PFSK-1 (cell line): ENCODE data around the gene GGT7.

Experiments used
- POLR2AphosphoS5 ChIP-seq: IDR thresholded peaks from 2 replicates; pipeline ENCODE4 v1.6.1; 2012; ENCODE audit warnings: low read depth, mild to moderate bottlenecking, control low read depth, low read length, moderate library complexity
- SIN3A ChIP-seq: IDR thresholded peaks from 2 replicates; pipeline ENCODE4 v1.6.1; 2012; ENCODE audit warnings: mild to moderate bottlenecking, low read length, moderate library complexity, borderline replicate concordance; ENCODE audit not compliant: insufficient read depth
- TAF1 ChIP-seq: IDR thresholded peaks from 2 replicates; pipeline ENCODE4 v1.6.1; 2012; ENCODE audit warnings: low read length, control low read depth, borderline replicate concordance; ENCODE audit not compliant: insufficient read depth
- TF ChIP-seq, protein P1 (sequence below), 2 experiments: IDR thresholded peaks; 2 replicates each; pipeline versions ENCODE4 v1.6.1 to v1.8.0; 2011 to 2012; ENCODE audit warnings: low read depth in 2 of 2, low read length in 2 of 2, control low read depth in 1 of 2, inconsistent platforms in 1 of 2, mild to moderate bottlenecking in 1 of 2, moderate library complexity in 1 of 2; ENCODE audit not compliant: insufficient read depth in 1 of 2

DNA sequence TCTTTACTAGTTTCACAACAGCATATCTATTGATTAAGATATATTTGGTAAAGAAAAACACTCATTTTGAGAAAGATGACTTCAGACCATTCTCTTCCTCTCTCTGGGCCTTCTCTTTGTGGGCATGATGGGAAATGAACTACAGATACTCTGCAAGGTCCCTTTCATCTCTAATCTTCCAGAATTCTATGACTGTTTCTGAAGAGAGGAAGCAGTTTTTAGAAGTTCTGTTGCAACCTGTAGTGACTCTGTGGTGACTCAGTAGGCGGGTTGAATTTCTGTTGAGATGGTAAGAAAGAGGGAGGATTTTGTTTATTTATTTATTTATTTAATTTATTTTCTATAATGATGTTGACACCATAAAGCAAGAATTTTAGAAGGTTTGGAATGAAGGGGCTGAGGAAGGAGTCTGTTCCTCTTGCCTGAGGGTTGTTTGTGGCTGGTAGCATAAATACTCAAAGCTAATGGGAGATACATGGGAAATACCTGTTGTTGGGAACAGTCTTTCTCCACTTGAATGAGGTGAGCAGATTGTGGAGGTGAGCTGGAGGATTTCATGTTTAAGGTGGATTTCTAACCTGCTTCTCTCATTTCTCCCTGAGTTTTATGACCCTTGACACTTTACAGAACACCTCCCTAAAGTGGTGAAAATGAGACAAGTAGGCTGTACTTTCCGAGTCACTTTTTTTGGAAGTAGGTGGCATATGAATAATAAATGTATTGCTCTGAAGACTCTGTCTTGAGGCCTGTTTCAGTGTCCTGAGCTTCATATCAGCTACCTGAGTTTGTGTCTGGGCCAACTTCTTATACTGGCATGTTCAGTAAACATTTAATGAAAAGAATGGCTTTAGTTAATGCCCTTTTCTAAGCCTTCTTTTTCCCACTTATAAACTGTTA lies 18.8 kb upstream of the GGT7 start:
- TF ChIP-seq SIN3A (no peak), TAF1 (no peak), POLR2AphosphoS5 (no peak)
- TF ChIP-seq, protein P1, sequence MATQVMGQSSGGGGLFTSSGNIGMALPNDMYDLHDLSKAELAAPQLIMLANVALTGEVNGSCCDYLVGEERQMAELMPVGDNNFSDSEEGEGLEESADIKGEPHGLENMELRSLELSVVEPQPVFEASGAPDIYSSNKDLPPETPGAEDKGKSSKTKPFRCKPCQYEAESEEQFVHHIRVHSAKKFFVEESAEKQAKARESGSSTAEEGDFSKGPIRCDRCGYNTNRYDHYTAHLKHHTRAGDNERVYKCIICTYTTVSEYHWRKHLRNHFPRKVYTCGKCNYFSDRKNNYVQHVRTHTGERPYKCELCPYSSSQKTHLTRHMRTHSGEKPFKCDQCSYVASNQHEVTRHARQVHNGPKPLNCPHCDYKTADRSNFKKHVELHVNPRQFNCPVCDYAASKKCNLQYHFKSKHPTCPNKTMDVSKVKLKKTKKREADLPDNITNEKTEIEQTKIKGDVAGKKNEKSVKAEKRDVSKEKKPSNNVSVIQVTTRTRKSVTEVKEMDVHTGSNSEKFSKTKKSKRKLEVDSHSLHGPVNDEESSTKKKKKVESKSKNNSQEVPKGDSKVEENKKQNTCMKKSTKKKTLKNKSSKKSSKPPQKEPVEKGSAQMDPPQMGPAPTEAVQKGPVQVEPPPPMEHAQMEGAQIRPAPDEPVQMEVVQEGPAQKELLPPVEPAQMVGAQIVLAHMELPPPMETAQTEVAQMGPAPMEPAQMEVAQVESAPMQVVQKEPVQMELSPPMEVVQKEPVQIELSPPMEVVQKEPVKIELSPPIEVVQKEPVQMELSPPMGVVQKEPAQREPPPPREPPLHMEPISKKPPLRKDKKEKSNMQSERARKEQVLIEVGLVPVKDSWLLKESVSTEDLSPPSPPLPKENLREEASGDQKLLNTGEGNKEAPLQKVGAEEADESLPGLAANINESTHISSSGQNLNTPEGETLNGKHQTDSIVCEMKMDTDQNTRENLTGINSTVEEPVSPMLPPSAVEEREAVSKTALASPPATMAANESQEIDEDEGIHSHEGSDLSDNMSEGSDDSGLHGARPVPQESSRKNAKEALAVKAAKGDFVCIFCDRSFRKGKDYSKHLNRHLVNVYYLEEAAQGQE (IDR thresholded peaks at IDR 0.05; ENCODE audit: insufficient read depth in 1 of 2, low read depth in 2 of 2, low read length in 2 of 2): no peak
